PC-3 (cell line): Measurements from ENCODE around the gene ZNF462. TPM values are rescaled to one million over a fixed set of nuclear protein-coding genes. Genes with fewer than 3 reads are reported as not detected.

Experiments used
- ATAC-seq: fragments of 200-7000 bp; cut with Tn5 transposase; 2 replicates; pipeline ENCODE4 v1.9.1; 2020; ENCODE audit warnings: mild to moderate bottlenecking, moderate library complexity
- BruUV-seq: library from RNA; stranded (reverse); fragments of 400-500 nt; replicated peaks from 2 replicates; lab custom pipeline; 2021; lab: Mats Ljungman, UMichigan
- CTCF ChIA-PET: fragments of 300-600 bp; sonication (Branson Sonifier 250); formaldehyde crosslinking; loops from one replicate; lab custom pipeline; 2022; ENCODE audit warnings: antibody characterized with exemption; lab: Charles Lee
- POLR2A ChIA-PET: fragments of 300-600 bp; sonication (Branson Sonifier 250); formaldehyde crosslinking; loops from one replicate; lab custom pipeline; 2022; ENCODE audit warnings: antibody characterized with exemption; ENCODE audit not compliant: unreplicated experiment; lab: Charles Lee
- DNase-seq: peaks from one replicate; pipeline ENCODE4 v3.0.0-alpha.2; 2015
- H2AFZ ChIP-seq: fragments of 300-600 bp; sonication (generic); 2 replicates; pipeline ENCODE4 v1.6.0; 2016; ENCODE audit warnings: antibody characterized with exemption, low read length
- H3F3A ChIP-seq: fragments of 300-600 bp; sonication (generic); one replicate; pipeline ENCODE4 v1.6.0; 2017; ENCODE audit warnings: antibody characterized with exemption, low read length, control low read depth, mild to moderate bottlenecking; ENCODE audit not compliant: unreplicated experiment
- H3K27ac ChIP-seq: fragments of 300-600 bp; sonication (generic); 2 replicates; pipeline ENCODE4 v1.5.1; 2016; ENCODE audit warnings: mild to moderate bottlenecking, low read length
- H3K27me3 ChIP-seq: fragments of 300-600 bp; sonication (generic); 2 replicates; pipeline ENCODE4 v1.6.1; 2016; ENCODE audit warnings: low read length, mixed read lengths
- H3K36me3 ChIP-seq: fragments of 300-600 bp; sonication (generic); 2 replicates; pipeline ENCODE4 v1.6.1; 2016; ENCODE audit warnings: low read depth, mixed run types, low read length, mixed read lengths
- H3K4me1 ChIP-seq: fragments of 300-600 bp; sonication (generic); 2 replicates; pipeline ENCODE4 v1.5.1; 2016; ENCODE audit warnings: low read length; ENCODE audit not compliant: insufficient read depth
- H3K4me2 ChIP-seq: fragments of 300-600 bp; sonication (generic); 2 replicates; pipeline ENCODE4 v1.6.0; 2016; ENCODE audit warnings: low read length
- H3K4me3 ChIP-seq: fragments of 300-600 bp; sonication (generic); 2 replicates; pipeline ENCODE4 v1.5.1; 2016; ENCODE audit warnings: mild to moderate bottlenecking, low read length, mixed read lengths
- H3K79me2 ChIP-seq: fragments of 300-600 bp; sonication (generic); 2 replicates; pipeline ENCODE4 v1.6.1; 2017; ENCODE audit warnings: low read length, mixed read lengths
- H3K9ac ChIP-seq: fragments of 300-600 bp; sonication (generic); 2 replicates; pipeline ENCODE4 v1.6.0; 2016; ENCODE audit warnings: mild to moderate bottlenecking, low read length
- H3K9me2 ChIP-seq: fragments of 300-600 bp; sonication (generic); replicated peaks from 2 replicates; pipeline ENCODE4 v1.6.1; 2016; ENCODE audit warnings: mixed run types, low read length, mixed read lengths
- H3K9me3 ChIP-seq: fragments of 300-600 bp; sonication (generic); 2 replicates; pipeline ENCODE4 v1.6.1; 2016; ENCODE audit warnings: low read length, mixed read lengths
- H4K20me1 ChIP-seq: fragments of 300-600 bp; sonication (generic); 2 replicates; pipeline ENCODE4 v1.6.1; 2016; ENCODE audit warnings: low read length, mixed read lengths
- CTCF ChIP-seq: fragments of 300-600 bp; sonication (generic); conservative IDR thresholded peaks from 2 replicates; pipeline ENCODE4 v1.5.1; 2017; ENCODE audit warnings: antibody characterized with exemption, low read depth, mild to moderate bottlenecking, low read length
- EZH2 ChIP-seq: fragments of 300-600 bp; sonication (generic); IDR thresholded peaks from one replicate; pipeline ENCODE4 v1.6.1; 2017; ENCODE audit warnings: antibody characterized with exemption, mild to moderate bottlenecking, low read length; ENCODE audit not compliant: unreplicated experiment
- EZH2phosphoT487 ChIP-seq: fragments of 300-600 bp; sonication (generic); IDR thresholded peaks from 2 replicates; pipeline ENCODE4 v1.6.1; 2018; ENCODE audit warnings: mild to moderate bottlenecking, antibody characterized with exemption, low read length, borderline replicate concordance
- intact Hi-C: fragments of 100-400 bp; cut with micrococcal nuclease; formaldehyde crosslinking; loops from 2 replicates; pipeline ENCODE4 v1.9.0; 2023
- total RNA-seq: library from RNA; depleted of rRNA; stranded (reverse); fragments of >200 nt; gene quantifications from 2 replicates; pipeline ENCODE4 v1.2.3, GENCODE V29; 2014

ZNF462 gene
- total RNA-seq, 1 experiment from 2014 or later, result 21.2 TPM

GRCh38 chr9:106964822-106965525 is 102.0 kb downstream of the ZNF462 start:
- POLR2A ChIA-PET, result interaction anchor here (0.7 kb wide), 1 partner anchor 734 kb away, joined by 3 read pairs; no protein-coding TSS in a partner anchor
- no peak for TF ChIP-seq EZH2
- no peak for TF ChIP-seq CTCF
- no peak for TF ChIP-seq EZH2phosphoT487
- intact Hi-C loops, result loop anchor here (1.0 kb wide), 1 partner anchor 48 kb away; no protein-coding TSS in a partner anchor
- peaks cover 19% of the 10 kb centered on the region; the same call in 1 of the 2 replicates for H3K79me2 ChIP-seq
- H3K4me1 ChIP-seq, result peaks cover 55% of the 10 kb centered on the region
- H3K27ac ChIP-seq, result peak overlapping the region; percentile 93
- H3K9me2 ChIP-seq, result no peaks in the 10 kb centered on the region
- peak overlapping the region; percentile 49; the same call in 1 of the 2 replicates for H3K4me3 ChIP-seq
- CTCF ChIA-PET, result no interaction called here
- H3K27me3 ChIP-seq, result no peaks in the 10 kb centered on the region
- H3K9ac ChIP-seq, result peak overlapping the region; percentile 55; the same call in 1 of the 2 replicates
- no peaks in the 10 kb centered on the region for H4K20me1 ChIP-seq
- H3K36me3 ChIP-seq, result peaks cover 34% of the 10 kb centered on the region
- H3F3A ChIP-seq, result no peaks in the 10 kb centered on the region
- peak; percentile 72 for DNase-seq
- H3K9me3 ChIP-seq, result no peaks in the 10 kb centered on the region
- peak overlapping the region; percentile 70 for H3K4me2 ChIP-seq
- no peak overlapping the region for H2AFZ ChIP-seq
- peak; percentile 46 for ATAC-seq
- no TSS peak for BruUV-seq

- Histone ChIP-seq H3K4me3 (no peak overlapping the region), H3K9ac (peak overlapping the region; percentile 55), H3K79me2 (peaks cover 19% of the 10 kb centered on the region; the same call in 1 of the 2 replicates), H3K4me2 (peak overlapping the region; percentile 70), H3K27ac (peak overlapping the region; percentile 93), H3K9me3 (no peaks in the 10 kb centered on the region), H4K20me1 (no peaks in the 10 kb centered on the region), H3K9me2 (no peaks in the 10 kb centered on the region), H2AFZ (no peak overlapping the region), H3K36me3 (peaks cover 19% of the 10 kb centered on the region), H3K4me1 (peaks cover 55% of the 10 kb centered on the region), H3F3A (no peaks in the 10 kb centered on the region), H3K27me3 (no peaks in the 10 kb centered on the region)
- peak; percentile 79 for ATAC-seq
- BruUV-seq, result no TSS peak
- no peak for TF ChIP-seq EZH2
- no peak for TF ChIP-seq EZH2phosphoT487
- TF ChIP-seq CTCF, result no peak
- CTCF ChIA-PET, result no interaction called here
- DNase-seq, result peak; percentile 82
- POLR2A ChIA-PET, result no interaction called here
- intact Hi-C loops, result loop anchor here (1.0 kb wide), 1 partner anchor 11 kb away; no protein-coding TSS in a partner anchor
Observed at GRCh38 chr9:106966481-106966880, 103.5 kb downstream of the ZNF462 start.

GRCh38 chr9:106969696-106970095 is 106.7 kb downstream of the ZNF462 start:
- ATAC-seq, result no peak
- Histone ChIP-seq H3K9me2 (no peaks in the 10 kb centered on the region), H3K27me3 (no peaks in the 10 kb centered on the region), H3K79me2 (peaks cover 19% of the 10 kb centered on the region; the same call in 1 of the 2 replicates), H3K4me3 (no peak overlapping the region), H3F3A (no peaks in the 10 kb centered on the region), H3K9ac (no peak overlapping the region), H4K20me1 (no peaks in the 10 kb centered on the region), H3K4me1 (peaks cover 29% of the 10 kb centered on the region), H3K27ac (no peak overlapping the region), H2AFZ (no peak overlapping the region), H3K36me3 (peaks cover 26% of the 10 kb centered on the region), H3K9me3 (no peaks in the 10 kb centered on the region), H3K4me2 (no peak overlapping the region)
- no TSS peak for BruUV-seq
- TF ChIP-seq CTCF (no peak), EZH2phosphoT487 (no peak), EZH2 (no peak)
- ChIA-PET CTCF (no interaction called here), POLR2A (no interaction called here)
- DNase-seq, result no peak
- intact Hi-C loops, result no loop called here
